Progenitor cell of endocrine pancreas (in vitro differentiated cells): ENCODE results near the gene AHRR. TPM values are rescaled to one million over a fixed set of nuclear protein-coding genes. Genes with fewer than 3 reads are reported as not detected.
"Not testable (repeated sequence)": the region's sequence is repeated elsewhere in the genome, so short reads cannot be mapped to it uniquely, and the experiment has no call there.

ENCODE experiments used
- DNase-seq: peaks from one replicate; pipeline ENCODE4 v3.0.0; 2021; ENCODE audit warnings: low spot score; ENCODE audit not compliant: unreplicated experiment
- H3K27ac Mint-ChIP-seq: 2 replicates; pipeline ENCODE4 v1.8.0; 2021; ENCODE audit warnings: mild to moderate bottlenecking, moderate library complexity, mixed read lengths
- H3K27me3 Mint-ChIP-seq: 2 replicates; pipeline ENCODE4 v1.8.0; 2021; ENCODE audit warnings: mixed read lengths
- H3K36me3 Mint-ChIP-seq: 2 replicates; pipeline ENCODE4 v1.8.0; 2022; ENCODE audit warnings: mixed read lengths; ENCODE audit not compliant: insufficient read depth
- H3K4me1 Mint-ChIP-seq: 2 replicates; pipeline ENCODE4 v1.8.0; 2021; ENCODE audit warnings: low read depth, mixed read lengths
- H3K4me3 Mint-ChIP-seq: 2 replicates; pipeline ENCODE4 v1.8.0; 2021; ENCODE audit warnings: low read depth, mild to moderate bottlenecking, moderate library complexity, mixed read lengths
- H3K9me3 Mint-ChIP-seq: 2 replicates; pipeline ENCODE4 v1.8.0; 2021; ENCODE audit warnings: low read depth, mixed read lengths
- total RNA-seq: library from RNA; stranded (reverse); gene quantifications from 2 replicates; pipeline ENCODE4 v1.2.1, GENCODE V29; 2021
- TF ChIP-seq, protein P1 (sequence below): fragments of 200-600 bp; sonication (generic); IDR thresholded peaks from one replicate; pipeline ENCODE4 v1.5.0; 2021; ENCODE audit warnings: antibody characterized with exemption, mild to moderate bottlenecking; ENCODE audit not compliant: unreplicated experiment

The AHRR gene
- total RNA-seq, 1 donor from 2014 or later = 1.3 TPM

DNA sequence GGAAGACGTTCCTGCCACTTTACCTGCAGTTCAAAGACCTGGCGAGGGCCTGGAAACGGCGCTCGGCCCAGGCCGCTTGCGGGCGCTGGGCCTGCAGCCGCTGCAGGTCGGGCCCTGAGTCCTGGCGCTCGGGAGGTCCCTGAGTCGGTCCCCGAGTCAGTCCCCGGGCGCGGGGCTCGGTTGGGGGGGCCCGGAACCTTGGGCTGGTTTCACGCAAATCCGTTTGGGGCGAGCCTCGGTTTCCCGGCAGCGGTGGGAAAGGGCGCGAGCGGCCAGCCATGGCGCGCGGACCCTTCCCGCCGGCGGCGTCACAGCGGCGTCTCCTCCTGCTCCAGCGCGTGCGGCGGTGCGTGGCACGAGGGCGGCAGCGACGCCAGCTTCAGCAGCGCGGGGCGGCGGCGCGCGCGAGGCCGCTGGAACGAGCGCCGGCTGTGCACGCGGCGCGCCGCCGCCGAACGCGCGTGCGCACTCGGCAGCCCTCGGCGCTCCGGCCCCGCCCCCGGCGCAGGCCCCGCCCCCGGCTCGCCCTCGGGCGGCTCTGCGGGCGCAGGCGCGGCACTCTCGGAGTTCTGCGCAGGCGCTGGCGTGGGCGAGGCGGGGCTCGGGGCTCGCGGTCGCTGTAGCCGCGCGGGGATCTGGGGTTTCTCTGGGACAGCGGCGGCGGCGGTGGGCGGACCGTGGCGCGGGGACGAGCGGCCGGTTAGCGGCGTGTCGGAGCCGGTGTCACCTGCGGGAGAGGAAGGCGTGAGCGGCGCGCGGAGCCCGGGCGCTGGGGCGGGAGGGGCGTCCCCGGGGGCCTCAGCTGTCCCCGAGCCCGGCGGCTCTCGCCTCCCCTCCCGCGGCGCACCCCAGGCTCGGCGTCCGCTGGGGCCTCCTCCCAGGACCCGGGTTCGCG is 151.4 kb downstream of the AHRR start:
- TF ChIP-seq, protein P1, sequence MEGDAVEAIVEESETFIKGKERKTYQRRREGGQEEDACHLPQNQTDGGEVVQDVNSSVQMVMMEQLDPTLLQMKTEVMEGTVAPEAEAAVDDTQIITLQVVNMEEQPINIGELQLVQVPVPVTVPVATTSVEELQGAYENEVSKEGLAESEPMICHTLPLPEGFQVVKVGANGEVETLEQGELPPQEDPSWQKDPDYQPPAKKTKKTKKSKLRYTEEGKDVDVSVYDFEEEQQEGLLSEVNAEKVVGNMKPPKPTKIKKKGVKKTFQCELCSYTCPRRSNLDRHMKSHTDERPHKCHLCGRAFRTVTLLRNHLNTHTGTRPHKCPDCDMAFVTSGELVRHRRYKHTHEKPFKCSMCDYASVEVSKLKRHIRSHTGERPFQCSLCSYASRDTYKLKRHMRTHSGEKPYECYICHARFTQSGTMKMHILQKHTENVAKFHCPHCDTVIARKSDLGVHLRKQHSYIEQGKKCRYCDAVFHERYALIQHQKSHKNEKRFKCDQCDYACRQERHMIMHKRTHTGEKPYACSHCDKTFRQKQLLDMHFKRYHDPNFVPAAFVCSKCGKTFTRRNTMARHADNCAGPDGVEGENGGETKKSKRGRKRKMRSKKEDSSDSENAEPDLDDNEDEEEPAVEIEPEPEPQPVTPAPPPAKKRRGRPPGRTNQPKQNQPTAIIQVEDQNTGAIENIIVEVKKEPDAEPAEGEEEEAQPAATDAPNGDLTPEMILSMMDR = no peak
- Mint-ChIP-seq H3K4me3 (peak overlapping the region; percentile 71), H3K4me1 (peaks cover 8% of the 10 kb centered on the region), H3K27ac (no peak overlapping the region), H3K27me3 (peaks cover 3% of the 10 kb centered on the region), H3K36me3 (no peaks in the 10 kb centered on the region), H3K9me3 (no peaks in the 10 kb centered on the region)
- peak; percentile 79 for DNase-seq

DNA sequence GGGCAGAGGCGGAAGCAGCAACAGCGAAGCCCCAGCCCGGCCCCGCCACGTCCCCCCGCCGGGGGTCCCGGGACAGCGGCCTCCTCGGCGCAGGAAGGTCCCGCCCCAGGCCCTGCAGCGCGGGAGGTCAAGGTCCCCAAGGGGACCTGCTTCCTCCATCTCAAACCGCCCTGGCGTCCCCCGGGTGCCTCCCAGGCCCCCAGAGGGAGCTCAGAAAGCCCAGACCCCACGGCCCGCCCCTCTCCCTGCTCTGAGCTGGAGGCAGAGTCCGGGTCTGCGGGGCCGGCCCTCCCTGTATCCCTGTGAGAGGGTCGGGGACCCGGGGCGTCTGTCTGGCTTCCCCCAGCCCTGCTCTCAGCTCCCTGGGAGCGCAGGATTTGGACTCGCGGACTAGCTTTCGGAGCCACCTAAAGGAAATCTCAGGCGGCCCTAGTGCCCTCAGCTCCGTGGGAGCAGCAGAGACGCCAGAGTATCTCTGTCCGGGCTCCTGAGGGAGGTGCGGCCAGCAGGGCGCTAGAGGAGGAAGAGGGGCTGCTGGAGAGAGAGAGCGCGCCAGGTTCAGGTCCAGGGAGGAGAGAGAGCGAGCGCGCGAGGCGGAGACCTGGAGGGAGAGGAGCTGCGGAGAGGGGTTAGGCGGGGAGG is 152.2 kb downstream of the AHRR start:
- peak overlapping the region; percentile 77 for H3K4me3 Mint-ChIP-seq
- no peak for DNase-seq
- H3K27me3 Mint-ChIP-seq = peaks cover 3% of the 10 kb centered on the region
- H3K27ac Mint-ChIP-seq = peak overlapping the region; percentile 80
- TF ChIP-seq, protein P1 = no peak
- H3K4me1 Mint-ChIP-seq = peaks cover 8% of the 10 kb centered on the region
- no peaks in the 10 kb centered on the region for H3K36me3 Mint-ChIP-seq
- no peaks in the 10 kb centered on the region for H3K9me3 Mint-ChIP-seq

DNA sequence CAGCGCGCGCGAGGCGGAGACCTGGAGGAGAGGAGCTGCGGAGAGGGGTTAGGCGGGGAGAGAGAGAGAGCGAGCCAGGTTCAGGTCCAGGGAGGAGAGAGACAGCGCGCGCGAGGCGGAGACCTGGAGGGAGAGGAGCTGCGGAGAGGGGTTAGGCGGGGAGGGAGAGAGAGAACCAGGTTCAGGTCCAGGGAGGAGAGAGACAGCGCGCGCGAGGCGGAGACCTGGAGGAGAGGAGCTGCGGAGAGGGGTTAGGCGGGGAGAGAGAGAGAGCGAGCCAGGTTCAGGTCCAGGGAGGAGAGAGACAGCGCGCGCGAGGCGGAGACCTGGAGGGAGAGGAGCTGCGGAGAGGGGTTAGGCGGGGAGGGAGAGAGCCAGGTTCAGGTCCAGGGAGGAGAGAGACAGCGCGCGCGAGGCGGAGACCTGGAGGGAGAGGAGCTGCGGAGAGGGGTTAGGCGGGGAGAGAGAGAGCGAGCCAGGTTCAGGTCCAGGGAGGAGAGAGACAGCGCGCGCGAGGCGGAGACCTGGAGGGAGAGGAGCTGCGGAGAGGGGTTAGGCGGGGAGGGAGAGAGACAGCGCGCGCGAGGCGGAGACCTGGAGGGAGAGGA is 152.8 kb downstream of the AHRR start:
- not testable (repeated sequence) for H3K27ac Mint-ChIP-seq, H3K4me1 Mint-ChIP-seq, DNase-seq, H3K9me3 Mint-ChIP-seq, H3K36me3 Mint-ChIP-seq, H3K27me3 Mint-ChIP-seq
- H3K4me3 Mint-ChIP-seq = peak overlapping the region; percentile 77

DNA sequence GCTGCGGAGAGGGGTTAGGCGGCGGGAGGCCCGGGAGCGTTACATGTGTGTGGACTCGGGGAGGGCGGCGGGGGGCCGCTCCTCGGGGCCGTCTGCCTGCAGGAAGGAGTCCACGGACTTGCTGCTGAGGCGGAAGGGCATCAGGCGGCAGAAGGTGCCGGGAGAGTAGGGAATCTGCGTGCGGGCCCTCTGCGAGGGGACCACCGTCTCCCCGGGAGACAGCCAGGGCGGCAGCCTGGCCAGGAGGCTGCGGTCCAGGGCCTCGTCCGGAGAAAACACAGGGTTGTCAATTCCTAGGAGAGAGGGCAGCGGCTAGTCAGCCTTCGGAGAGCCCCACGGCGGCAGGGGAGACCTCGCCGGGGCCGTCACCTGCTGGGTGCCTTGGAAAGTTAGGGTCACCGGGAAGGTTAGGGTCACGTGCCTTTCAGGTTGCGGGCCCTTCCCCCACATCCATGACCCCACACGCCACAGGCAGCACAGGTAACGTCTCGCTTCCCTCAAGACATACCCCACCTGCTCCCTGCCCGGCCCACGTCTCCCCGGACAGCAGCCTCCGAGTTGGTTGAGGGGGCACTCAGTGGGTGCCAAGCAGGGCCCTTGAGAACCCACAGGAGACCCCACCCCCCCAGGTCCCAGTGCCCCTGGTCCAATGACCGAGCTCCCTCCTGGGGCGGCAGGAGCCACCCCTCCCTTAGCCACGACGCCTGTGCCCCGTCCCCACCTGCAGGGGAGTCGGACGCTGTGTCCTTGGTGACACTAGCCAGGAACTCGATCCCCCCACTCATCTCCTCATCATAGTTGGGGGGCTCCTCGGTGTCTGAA is 153.5 kb downstream of the AHRR start:
- TF ChIP-seq, protein P1 = no peak
- H3K9me3 Mint-ChIP-seq = no peaks in the 10 kb centered on the region
- H3K36me3 Mint-ChIP-seq = no peaks in the 10 kb centered on the region
- DNase-seq = no peak
- H3K27me3 Mint-ChIP-seq = peaks cover 3% of the 10 kb centered on the region
- H3K4me1 Mint-ChIP-seq = peaks cover 8% of the 10 kb centered on the region
- peak overlapping the region; percentile 55 for H3K4me3 Mint-ChIP-seq
- no peak overlapping the region for H3K27ac Mint-ChIP-seq

DNA sequence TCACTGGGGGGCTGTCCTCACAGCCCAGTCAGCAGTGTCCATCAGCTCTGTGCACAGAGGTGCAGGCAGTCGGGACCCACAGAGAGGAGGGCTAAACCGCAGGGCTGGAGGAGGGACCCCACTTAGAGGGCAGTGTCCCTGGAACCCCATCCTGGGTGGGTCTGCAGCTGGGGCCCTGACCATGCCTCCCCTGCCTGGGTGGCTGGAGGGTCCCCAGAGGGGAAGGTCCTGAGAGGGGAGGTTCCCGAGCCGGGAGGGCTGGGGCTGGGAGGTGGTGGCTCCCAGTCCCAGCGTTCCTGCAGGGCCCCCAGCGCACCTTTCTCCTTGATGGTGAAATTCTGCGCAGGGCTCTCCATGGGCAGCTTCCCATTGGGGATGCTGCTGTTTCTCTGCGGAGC is 154.2 kb downstream of the AHRR start:
- H3K4me3 Mint-ChIP-seq = peak overlapping the region; percentile 44

More for the DNA sequence above, 154.2 kb downstream of the AHRR start:
- no peak for DNase-seq
- peaks cover 3% of the 10 kb centered on the region for H3K27me3 Mint-ChIP-seq
- H3K27ac Mint-ChIP-seq = no peak overlapping the region
- H3K9me3 Mint-ChIP-seq = no peaks in the 10 kb centered on the region
- peaks cover 8% of the 10 kb centered on the region for H3K4me1 Mint-ChIP-seq
- TF ChIP-seq, protein P1 = no peak
- H3K36me3 Mint-ChIP-seq = no peaks in the 10 kb centered on the region
